Colonic mucosa (tissue), 4 donors: ENCODE data around the gene ARL15. TPM values are rescaled to one million over a fixed set of nuclear protein-coding genes. Genes with fewer than 3 reads are reported as not detected.

ENCODE experiments used
- DNase-seq: peaks from one replicate; pipeline ENCODE4 v3.0.0-alpha.2; 2020
- H3K27ac ChIP-seq: fragments of 200-600 bp; one replicate; pipeline ENCODE4 v1.8.0; 2021
- H3K27me3 ChIP-seq: fragments of 200-600 bp; one replicate; pipeline ENCODE4 v1.8.0; 2021
- H3K36me3 ChIP-seq: fragments of 200-600 bp; one replicate; pipeline ENCODE4 v1.8.0; 2021
- H3K4me1 ChIP-seq: fragments of 200-600 bp; one replicate; pipeline ENCODE4 v1.8.0; 2021; ENCODE audit warnings: mild to moderate bottlenecking
- H3K4me3 ChIP-seq: fragments of 200-600 bp; one replicate; pipeline ENCODE4 v1.8.0; 2021
- H3K9ac ChIP-seq, 2 donors: one replicate each; pipeline ENCODE4 v1.7.0; 2013; ENCODE audit warnings: control low read depth in 2 of 2, low read depth in 2 of 2, low read length in 2 of 2
- H3K9me3 ChIP-seq: fragments of 200-600 bp; one replicate; pipeline ENCODE4 v1.8.0; 2021
- intact Hi-C: fragments of 100-400 bp; cut with DNase I; formaldehyde crosslinking; loops from one replicate; pipeline ENCODE4 v1.14.1; 2022
- total RNA-seq, 2 donors: library from RNA; stranded (reverse); fragmentation: NEBNext Ultra II Directional in 1 of 2; extraction: Animal tissue kit (Norgen Biotek cat#: 25700) in 1 of 2; gene quantifications; one replicate each; pipeline ENCODE4 v1.2.1, GENCODE V29; 2021
- TF ChIP-seq, protein P1 (sequence below): fragments of 200-600 bp; IDR thresholded peaks from one replicate; pipeline ENCODE4 v1.8.0; 2022; ENCODE audit warnings: antibody characterized with exemption, mild to moderate bottlenecking
- donor health status: healthy.
- donor health status: DM: no; HTN: no; CAD: no.
- donor health status: DM: no; HTN: no; CAD: no.

The ARL15 gene
- total RNA-seq, 2 donors from 2014 or later, result 18.4 to 35.1 TPM

DNA sequence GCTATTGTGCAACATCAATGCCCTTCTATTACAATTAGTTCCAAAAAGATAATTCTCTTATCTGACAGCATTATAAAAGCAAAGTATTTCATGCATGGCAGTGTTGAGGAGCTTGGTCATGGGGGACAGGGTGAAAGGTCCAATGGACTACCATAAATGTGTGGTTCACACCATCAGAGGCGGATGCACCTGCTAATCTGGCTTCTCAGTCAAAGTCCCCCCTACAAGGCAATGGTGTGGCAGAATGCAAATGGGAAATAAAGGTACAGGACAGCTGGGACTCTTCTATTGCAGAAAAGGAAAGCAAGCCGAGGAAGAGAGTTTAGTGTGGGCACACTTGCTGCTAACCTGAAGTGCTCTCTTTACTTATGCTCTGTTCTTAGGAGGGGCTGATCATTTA is 380.8 kb downstream of the ARL15 start:
- H3K9ac ChIP-seq, result no peak overlapping the region
- H3K27ac ChIP-seq, result no peak overlapping the region
- TF ChIP-seq, protein P1, sequence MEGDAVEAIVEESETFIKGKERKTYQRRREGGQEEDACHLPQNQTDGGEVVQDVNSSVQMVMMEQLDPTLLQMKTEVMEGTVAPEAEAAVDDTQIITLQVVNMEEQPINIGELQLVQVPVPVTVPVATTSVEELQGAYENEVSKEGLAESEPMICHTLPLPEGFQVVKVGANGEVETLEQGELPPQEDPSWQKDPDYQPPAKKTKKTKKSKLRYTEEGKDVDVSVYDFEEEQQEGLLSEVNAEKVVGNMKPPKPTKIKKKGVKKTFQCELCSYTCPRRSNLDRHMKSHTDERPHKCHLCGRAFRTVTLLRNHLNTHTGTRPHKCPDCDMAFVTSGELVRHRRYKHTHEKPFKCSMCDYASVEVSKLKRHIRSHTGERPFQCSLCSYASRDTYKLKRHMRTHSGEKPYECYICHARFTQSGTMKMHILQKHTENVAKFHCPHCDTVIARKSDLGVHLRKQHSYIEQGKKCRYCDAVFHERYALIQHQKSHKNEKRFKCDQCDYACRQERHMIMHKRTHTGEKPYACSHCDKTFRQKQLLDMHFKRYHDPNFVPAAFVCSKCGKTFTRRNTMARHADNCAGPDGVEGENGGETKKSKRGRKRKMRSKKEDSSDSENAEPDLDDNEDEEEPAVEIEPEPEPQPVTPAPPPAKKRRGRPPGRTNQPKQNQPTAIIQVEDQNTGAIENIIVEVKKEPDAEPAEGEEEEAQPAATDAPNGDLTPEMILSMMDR, result no peak
- H3K4me3 ChIP-seq, result no peak overlapping the region
- intact Hi-C loops, result no loop called here
- no peaks in the 10 kb centered on the region for H3K4me1 ChIP-seq
- H3K27me3 ChIP-seq, result no peaks in the 10 kb centered on the region
- no peaks in the 10 kb centered on the region for H3K36me3 ChIP-seq
- H3K9me3 ChIP-seq, result no peaks in the 10 kb centered on the region
- DNase-seq, result no peak

DNA sequence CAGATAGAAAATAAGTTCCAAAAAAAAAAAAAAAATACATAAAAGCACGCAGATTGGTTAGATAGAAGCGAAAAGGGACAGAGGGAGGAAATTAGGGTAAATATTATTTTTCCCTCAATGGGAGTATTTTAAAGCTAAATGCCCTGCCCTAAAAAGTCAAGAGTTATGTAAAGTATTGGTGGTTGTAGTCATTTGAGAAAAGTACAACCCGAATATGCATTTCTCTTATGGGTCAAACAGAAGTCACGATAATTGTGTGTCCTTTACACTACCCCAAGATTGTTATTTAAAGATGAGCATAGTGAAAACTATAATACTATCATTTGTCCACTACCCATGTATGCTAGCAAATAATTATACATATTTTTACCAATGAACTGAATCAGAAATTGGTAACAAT is 381.2 kb downstream of the ARL15 start:
- Histone ChIP-seq H3K27me3 (no peaks in the 10 kb centered on the region), H3K27ac (no peak overlapping the region), H3K9ac (no peak overlapping the region), H3K9me3 (no peaks in the 10 kb centered on the region), H3K4me1 (no peaks in the 10 kb centered on the region), H3K4me3 (no peak overlapping the region), H3K36me3 (no peaks in the 10 kb centered on the region)
- intact Hi-C loops, result no loop called here
- TF ChIP-seq, protein P1, result no peak
- no peak for DNase-seq

DNA sequence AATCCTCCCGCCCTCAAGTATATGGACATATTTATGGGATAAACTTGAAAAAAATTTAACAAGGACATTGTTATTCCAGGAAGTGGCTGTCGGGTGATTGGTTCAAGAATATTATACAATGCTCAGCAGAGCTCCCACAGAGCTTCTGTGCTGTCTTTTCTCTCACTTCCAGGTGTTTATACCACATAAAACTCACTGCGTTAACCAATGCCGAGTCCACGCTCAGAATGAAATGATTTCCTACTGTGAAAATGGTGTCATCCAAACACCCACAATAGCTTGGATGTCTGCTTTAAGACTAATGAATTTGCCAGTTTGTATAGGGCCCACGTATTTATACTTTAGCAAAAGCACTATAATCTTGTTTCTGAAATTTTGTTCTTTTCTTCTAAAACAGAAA is 381.7 kb downstream of the ARL15 start:
- Histone ChIP-seq H3K27ac (no peak overlapping the region), H3K36me3 (no peaks in the 10 kb centered on the region), H3K9ac (no peak overlapping the region), H3K27me3 (no peaks in the 10 kb centered on the region), H3K9me3 (no peaks in the 10 kb centered on the region), H3K4me1 (no peaks in the 10 kb centered on the region), H3K4me3 (no peak overlapping the region)
- intact Hi-C loops, result no loop called here
- DNase-seq, result no peak
- TF ChIP-seq, protein P1, result no peak

DNA sequence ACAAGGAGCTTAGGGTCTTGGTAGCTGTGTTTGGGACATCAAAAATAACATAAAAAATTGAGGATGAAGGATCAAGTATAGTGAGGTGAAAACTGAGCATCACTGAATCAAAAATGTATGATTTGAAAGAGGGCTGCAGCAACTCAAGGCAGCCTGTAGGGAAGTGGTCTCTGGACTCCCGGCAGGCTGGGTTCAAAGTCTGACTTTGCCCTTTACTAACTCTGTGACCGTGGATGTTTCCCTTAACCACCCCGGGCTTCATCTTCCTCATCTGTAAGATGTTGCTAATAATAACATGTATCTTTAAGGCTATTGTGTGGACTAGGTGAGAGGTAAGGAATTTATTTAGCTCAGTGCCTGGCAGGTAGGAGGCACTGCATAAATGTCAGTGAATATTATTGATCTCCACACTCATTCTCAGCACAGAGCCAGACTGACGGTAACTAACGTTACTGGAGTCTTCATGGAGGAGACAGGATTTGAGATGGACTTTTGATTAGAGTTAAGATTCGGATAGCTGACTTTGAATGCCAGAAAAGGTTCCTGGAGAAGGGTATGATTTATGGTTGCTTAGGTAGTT is 382.6 kb downstream of the ARL15 start:
- TF ChIP-seq, protein P1, result no peak
- intact Hi-C loops, result no loop called here
- DNase-seq, result no peak
- no peak overlapping the region for H3K4me3 ChIP-seq
- no peaks in the 10 kb centered on the region for H3K36me3 ChIP-seq
- no peaks in the 10 kb centered on the region for H3K27me3 ChIP-seq
- no peaks in the 10 kb centered on the region for H3K4me1 ChIP-seq
- H3K9me3 ChIP-seq, result no peaks in the 10 kb centered on the region
- no peak overlapping the region for H3K27ac ChIP-seq
- H3K9ac ChIP-seq, result no peak overlapping the region

DNA sequence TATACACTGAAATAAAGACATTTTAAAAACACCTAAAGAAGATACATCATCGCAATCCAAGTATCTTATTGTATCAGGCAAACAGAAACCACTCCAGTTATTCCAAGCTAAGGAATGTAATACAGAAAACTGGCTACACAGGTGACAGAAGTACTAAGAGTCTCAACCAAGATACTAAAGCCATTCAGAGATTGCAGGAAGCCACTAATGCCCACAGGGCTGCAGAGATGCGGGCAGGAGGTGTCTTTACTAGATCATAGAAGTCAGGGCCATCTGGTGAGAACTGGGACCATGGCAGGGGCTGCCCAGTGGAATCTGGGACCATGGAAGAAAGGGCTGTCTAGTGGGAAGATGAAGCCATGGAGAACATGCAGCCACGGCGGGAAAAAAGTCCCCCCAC is 384.3 kb downstream of the ARL15 start:
- intact Hi-C loops, result no loop called here
- Histone ChIP-seq H3K4me1 (no peaks in the 10 kb centered on the region), H3K36me3 (no peaks in the 10 kb centered on the region), H3K27me3 (no peaks in the 10 kb centered on the region), H3K9me3 (no peaks in the 10 kb centered on the region), H3K27ac (no peak overlapping the region), H3K9ac (no peak overlapping the region), H3K4me3 (no peak overlapping the region)
- no peak for DNase-seq
- TF ChIP-seq, protein P1, result no peak

DNA sequence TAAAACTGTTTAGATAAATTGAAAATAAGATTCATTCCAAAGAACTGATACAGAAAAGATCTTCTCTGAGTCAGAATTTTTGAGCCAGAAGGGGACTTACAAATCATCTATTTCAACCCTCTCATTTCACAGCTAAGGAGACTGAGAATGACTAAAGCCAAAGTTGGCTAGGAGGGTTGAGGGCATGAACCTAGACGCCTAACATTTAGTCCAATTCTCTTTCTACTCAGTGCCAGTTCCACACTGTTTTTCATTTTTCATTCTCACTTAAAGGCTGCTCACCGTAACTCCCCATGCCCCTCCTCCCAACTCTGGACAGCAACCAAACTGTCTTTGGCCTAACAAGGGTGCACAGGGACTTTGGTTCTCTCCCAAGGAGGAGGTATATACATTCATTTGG is 386.0 kb downstream of the ARL15 start:
- Histone ChIP-seq H3K9ac (no peak overlapping the region), H3K27ac (no peak overlapping the region), H3K36me3 (no peaks in the 10 kb centered on the region), H3K9me3 (no peaks in the 10 kb centered on the region), H3K4me3 (no peak overlapping the region), H3K27me3 (no peaks in the 10 kb centered on the region), H3K4me1 (no peaks in the 10 kb centered on the region)
- intact Hi-C loops, result no loop called here
- DNase-seq, result no peak
- TF ChIP-seq, protein P1, result no peak
